SK-N-SH (cell line): Measurements from ENCODE around the gene OGFR. TPM values are rescaled to one million over a fixed set of nuclear protein-coding genes. Genes with fewer than 3 reads are reported as not detected.

ENCODE experiments used
- CTCF ChIA-PET: fragments of 300-600, 350-600 bp; formaldehyde crosslinking; extraction: SDS; loops from one replicate; lab custom pipeline; 2021; lab: Yijun Ruan, JAX
- POLR2A ChIA-PET: fragments of 350-600 bp; sonication (Branson Sonifier 250); formaldehyde crosslinking; extraction: SDS; loops from one replicate; lab custom pipeline; 2020; ENCODE audit warnings: antibody characterized with exemption, inconsistent platforms; lab: Yijun Ruan, JAX
- DNase-seq: peaks from one replicate; pipeline ENCODE4 v3.0.0; 2012
- H2AFZ ChIP-seq: fragments of 200-600 bp; sonication (generic); 2 replicates; pipeline ENCODE4 v1.8.1; 2016; ENCODE audit warnings: antibody characterized with exemption, mild to moderate bottlenecking, low read depth
- H3F3A ChIP-seq: fragments of 200-600 bp; sonication (generic); replicated peaks from 2 replicates; pipeline ENCODE3; 2016; ENCODE audit warnings: antibody characterized with exemption, mild to moderate bottlenecking; ENCODE audit not compliant: insufficient read depth
- H3K27ac ChIP-seq, 2 experiments: fragments of 200-500 bp in 1 of 2; fragments of 200-600 bp in 1 of 2; sonication (Bioruptor generic) in 1 of 2; sonication (generic), shearing (Covaris generic) in 1 of 2; 2 replicates each; pipeline versions ENCODE4 v1.5.1 to v1.6.1; 2014 to 2016; ENCODE audit warnings: low read depth in 2 of 2, inconsistent platforms in 1 of 2, low read length in 1 of 2, mild to moderate bottlenecking in 1 of 2, mixed read lengths in 1 of 2
- H3K27me3 ChIP-seq: fragments of 200-600 bp; sonication (generic), shearing (Covaris generic); 2 replicates; pipeline ENCODE4 v1.6.1; 2016; ENCODE audit warnings: mixed run types; ENCODE audit not compliant: insufficient read depth
- H3K36me3 ChIP-seq, 2 experiments: fragments of 200-500 bp in 1 of 2; fragments of 200-600 bp in 1 of 2; sonication (Bioruptor generic) in 1 of 2; sonication (generic) in 1 of 2; replicated peaks in 1 of 2; 2 replicates each; pipeline versions ENCODE3 to v1.5.1; 2014 to 2016; ENCODE audit warnings: low read length in 1 of 2, mild to moderate bottlenecking in 1 of 2; ENCODE audit not compliant: insufficient read depth in 2 of 2, control insufficient read depth in 1 of 2
- H3K4me1 ChIP-seq, 2 experiments: fragments of 200-500 bp in 1 of 2; fragments of 200-600 bp in 1 of 2; sonication (Bioruptor generic) in 1 of 2; sonication (generic), shearing (Covaris generic) in 1 of 2; 2 replicates each; pipeline versions ENCODE4 v1.5.1 to v1.6.1; 2014 to 2016; ENCODE audit warnings: low read depth in 1 of 2, low read length in 1 of 2, mixed run types in 1 of 2; ENCODE audit not compliant: insufficient read depth in 2 of 2, control insufficient read depth in 1 of 2
- H3K4me2 ChIP-seq: fragments of 200-600 bp; sonication (generic), shearing (Covaris generic); 2 replicates; pipeline ENCODE4 v1.6.1; 2017; ENCODE audit warnings: mixed run types
- H3K4me3 ChIP-seq, 2 experiments: fragments of 200-500 bp in 1 of 2; fragments of 200-600 bp in 1 of 2; sonication (Bioruptor generic) in 1 of 2; sonication (generic), shearing (Covaris generic) in 1 of 2; 2 replicates each; pipeline versions ENCODE4 v1.5.1 to v1.8.1; 2014 to 2016; ENCODE audit warnings: low read depth in 2 of 2, inconsistent platforms in 1 of 2, low read length in 1 of 2, mild to moderate bottlenecking in 1 of 2, mixed read lengths in 1 of 2, moderate library complexity in 1 of 2
- H3K79me2 ChIP-seq: fragments of 200-600 bp; sonication (generic); 2 replicates; pipeline ENCODE4 v1.8.1; 2017; ENCODE audit warnings: mild to moderate bottlenecking; ENCODE audit not compliant: insufficient read depth
- H3K9ac ChIP-seq: fragments of 200-600 bp; sonication (generic); 2 replicates; pipeline ENCODE4 v1.6.1; 2017; ENCODE audit warnings: mixed run types
- H3K9me2 ChIP-seq: fragments of 200-600 bp; sonication (generic); 2 replicates; pipeline ENCODE4 v1.6.1; 2017; ENCODE audit warnings: mixed run types
- H3K9me3 ChIP-seq: fragments of 200-600 bp; sonication (generic); 2 replicates; pipeline ENCODE4 v1.6.1; 2017; ENCODE audit warnings: mixed run types, mild to moderate bottlenecking, moderate library complexity
- H4K20me1 ChIP-seq: fragments of 200-600 bp; sonication (generic); 2 replicates; pipeline ENCODE4 v1.6.1; 2017; ENCODE audit warnings: mild to moderate bottlenecking, mixed run types; ENCODE audit not compliant: insufficient read depth
- EZH2phosphoT487 ChIP-seq: fragments of 200-600 bp; sonication (generic); IDR thresholded peaks from 2 replicates; pipeline ENCODE4 v1.6.1; 2017; ENCODE audit warnings: low read depth, mixed run types, mild to moderate bottlenecking, antibody characterized with exemption, moderate library complexity, borderline replicate concordance
- FOSL2 ChIP-seq: IDR thresholded peaks from 2 replicates; pipeline ENCODE4 v1.4.0; 2012; ENCODE audit warnings: low read depth, mild to moderate bottlenecking, moderate library complexity, borderline replicate concordance
- FOXJ3 ChIP-seq: sonication (generic); formaldehyde crosslinking; IDR thresholded peaks from 2 replicates; pipeline ENCODE4 v1.5.1; 2020; ENCODE audit warnings: mild to moderate bottlenecking, missing genetic modification reagents
- FOXM1 ChIP-seq: IDR thresholded peaks from 2 replicates; pipeline ENCODE4 v1.4.0; 2012; ENCODE audit warnings: low read depth, mild to moderate bottlenecking
- GABPA ChIP-seq: IDR thresholded peaks from 2 replicates; pipeline ENCODE4 v1.4.0; 2012; ENCODE audit warnings: low read depth, mild to moderate bottlenecking
- NFIC ChIP-seq: IDR thresholded peaks from 2 replicates; pipeline ENCODE4 v1.4.0; 2012; ENCODE audit warnings: borderline replicate concordance
- NRF1 ChIP-seq: IDR thresholded peaks from 2 replicates; pipeline ENCODE4 v1.6.1; 2012; ENCODE audit warnings: low read depth, mild to moderate bottlenecking, low read length
- POLR2AphosphoS5 ChIP-seq: IDR thresholded peaks from 2 replicates; pipeline ENCODE4 v1.6.1; 2012; ENCODE audit warnings: low read depth, low read length
- RXRA ChIP-seq: IDR thresholded peaks from 2 replicates; pipeline ENCODE4 v1.4.0; 2012; ENCODE audit warnings: low read depth, mild to moderate bottlenecking, borderline replicate concordance
- TAF1 ChIP-seq: IDR thresholded peaks from 2 replicates; pipeline ENCODE4 v1.6.1; 2012; ENCODE audit warnings: low read depth, mild to moderate bottlenecking, low read length, moderate library complexity, borderline replicate concordance
- TCF12 ChIP-seq: IDR thresholded peaks from 2 replicates; pipeline ENCODE4 v1.4.0; 2012
- TEAD4 ChIP-seq: IDR thresholded peaks from 2 replicates; pipeline ENCODE4 v1.4.0; 2012; ENCODE audit warnings: mild to moderate bottlenecking, borderline replicate concordance; ENCODE audit not compliant: insufficient read depth
- YY1 ChIP-seq: IDR thresholded peaks from 2 replicates; pipeline ENCODE4 v1.4.0; 2012; ENCODE audit warnings: low read depth, mild to moderate bottlenecking
- WGBS: methylation state at CpG from one replicate; pipeline ENCODE4 v1.1.6; 2017; ENCODE audit warnings: low lambda C conversion rate; 5-methylcytosine and 5-hydroxymethylcytosine counted together
- polyA plus RNA-seq, 3 experiments: library from polyadenylated mRNA; depleted of rRNA; stranded (reverse); fragments of >200 nt; gene quantifications; 2 replicates each; pipeline ENCODE4 v1.2.3, GENCODE V29; 2012
- TF ChIP-seq, protein P1 (sequence below): fragments of 200-600 bp; sonication (generic); IDR thresholded peaks from 2 replicates; pipeline ENCODE4 v1.6.1; 2017; ENCODE audit warnings: antibody characterized with exemption, mild to moderate bottlenecking, moderate library complexity
- TF ChIP-seq, protein P2 (sequence below): fragments of 150-350 bp; IDR thresholded peaks from 2 replicates; pipeline ENCODE4 v1.6.1; 2016; ENCODE audit warnings: mild to moderate bottlenecking, low read depth, low read length
- TF ChIP-seq, protein P3 (sequence below): IDR thresholded peaks from 2 replicates; pipeline ENCODE4 v1.6.1; 2012; ENCODE audit warnings: mild to moderate bottlenecking, low read depth, low read length, moderate library complexity

The OGFR gene
- polyA plus RNA-seq, 1 of the 3 experiments (the other 2 are of a cell fraction): 60.8 TPM

DNA sequence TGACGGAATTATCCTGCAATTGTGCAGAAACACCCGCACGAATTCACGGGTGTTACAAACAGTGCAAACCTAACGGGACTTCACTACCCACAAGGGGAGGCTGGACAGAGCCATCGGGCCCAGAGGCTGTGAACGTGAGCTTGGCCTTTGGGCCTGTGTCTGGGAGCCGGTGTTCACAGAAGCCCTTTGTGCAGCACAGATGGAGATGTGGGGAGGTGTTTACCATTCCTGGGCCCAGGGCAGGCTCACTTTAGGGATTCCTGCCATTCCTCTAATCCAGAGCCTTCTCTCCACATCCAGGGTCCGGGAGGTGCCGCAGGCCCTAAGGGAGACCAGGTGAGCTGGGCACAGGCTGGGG is 27.2 kb downstream of the OGFR start:
- DNase-seq: peak; percentile 17
- CTCF ChIA-PET: interaction anchor here (0.8 to 3.0 kb wide), 2 partner anchors 9 to 15 kb away, joined by 3 to 21 read pairs; no protein-coding TSS in a partner anchor
- Histone ChIP-seq H3K9ac (no peak overlapping the region), H3K27me3 (no peaks in the 10 kb centered on the region), H4K20me1 (no peaks in the 10 kb centered on the region), H3K4me1 (peaks cover 0 to 22% of the 10 kb centered on the region in 2 experiments; a peak in 1 of 4 replicates), H3K36me3 (no peaks in the 10 kb centered on the region), H3K9me2 (no peaks in the 10 kb centered on the region), H3K4me3 (no peak overlapping the region), H3K4me2 (no peak overlapping the region), H3K9me3 (no peaks in the 10 kb centered on the region), H3F3A (no peaks in the 10 kb centered on the region), H3K27ac (no peak overlapping the region; a peak in 1 of 4 replicates), H2AFZ (no peak overlapping the region), H3K79me2 (no peaks in the 10 kb centered on the region)
- TF ChIP-seq FOSL2 (no peak), FOXM1 (no peak), TCF12 (no peak), TEAD4 (no peak), RXRA (no peak), GABPA (no peak), YY1 (no peak), NFIC (no peak), TAF1 (no peak), FOXJ3 (CRISPR knock-in tag) (no peak), POLR2AphosphoS5 (no peak), EZH2phosphoT487 (no peak), NRF1 (no peak)
- TF ChIP-seq, protein P1, sequence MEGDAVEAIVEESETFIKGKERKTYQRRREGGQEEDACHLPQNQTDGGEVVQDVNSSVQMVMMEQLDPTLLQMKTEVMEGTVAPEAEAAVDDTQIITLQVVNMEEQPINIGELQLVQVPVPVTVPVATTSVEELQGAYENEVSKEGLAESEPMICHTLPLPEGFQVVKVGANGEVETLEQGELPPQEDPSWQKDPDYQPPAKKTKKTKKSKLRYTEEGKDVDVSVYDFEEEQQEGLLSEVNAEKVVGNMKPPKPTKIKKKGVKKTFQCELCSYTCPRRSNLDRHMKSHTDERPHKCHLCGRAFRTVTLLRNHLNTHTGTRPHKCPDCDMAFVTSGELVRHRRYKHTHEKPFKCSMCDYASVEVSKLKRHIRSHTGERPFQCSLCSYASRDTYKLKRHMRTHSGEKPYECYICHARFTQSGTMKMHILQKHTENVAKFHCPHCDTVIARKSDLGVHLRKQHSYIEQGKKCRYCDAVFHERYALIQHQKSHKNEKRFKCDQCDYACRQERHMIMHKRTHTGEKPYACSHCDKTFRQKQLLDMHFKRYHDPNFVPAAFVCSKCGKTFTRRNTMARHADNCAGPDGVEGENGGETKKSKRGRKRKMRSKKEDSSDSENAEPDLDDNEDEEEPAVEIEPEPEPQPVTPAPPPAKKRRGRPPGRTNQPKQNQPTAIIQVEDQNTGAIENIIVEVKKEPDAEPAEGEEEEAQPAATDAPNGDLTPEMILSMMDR: no peak
- TF ChIP-seq, protein P2, sequence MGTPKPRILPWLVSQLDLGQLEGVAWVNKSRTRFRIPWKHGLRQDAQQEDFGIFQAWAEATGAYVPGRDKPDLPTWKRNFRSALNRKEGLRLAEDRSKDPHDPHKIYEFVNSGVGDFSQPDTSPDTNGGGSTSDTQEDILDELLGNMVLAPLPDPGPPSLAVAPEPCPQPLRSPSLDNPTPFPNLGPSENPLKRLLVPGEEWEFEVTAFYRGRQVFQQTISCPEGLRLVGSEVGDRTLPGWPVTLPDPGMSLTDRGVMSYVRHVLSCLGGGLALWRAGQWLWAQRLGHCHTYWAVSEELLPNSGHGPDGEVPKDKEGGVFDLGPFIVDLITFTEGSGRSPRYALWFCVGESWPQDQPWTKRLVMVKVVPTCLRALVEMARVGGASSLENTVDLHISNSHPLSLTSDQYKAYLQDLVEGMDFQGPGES: no peak
- TF ChIP-seq, protein P3, sequence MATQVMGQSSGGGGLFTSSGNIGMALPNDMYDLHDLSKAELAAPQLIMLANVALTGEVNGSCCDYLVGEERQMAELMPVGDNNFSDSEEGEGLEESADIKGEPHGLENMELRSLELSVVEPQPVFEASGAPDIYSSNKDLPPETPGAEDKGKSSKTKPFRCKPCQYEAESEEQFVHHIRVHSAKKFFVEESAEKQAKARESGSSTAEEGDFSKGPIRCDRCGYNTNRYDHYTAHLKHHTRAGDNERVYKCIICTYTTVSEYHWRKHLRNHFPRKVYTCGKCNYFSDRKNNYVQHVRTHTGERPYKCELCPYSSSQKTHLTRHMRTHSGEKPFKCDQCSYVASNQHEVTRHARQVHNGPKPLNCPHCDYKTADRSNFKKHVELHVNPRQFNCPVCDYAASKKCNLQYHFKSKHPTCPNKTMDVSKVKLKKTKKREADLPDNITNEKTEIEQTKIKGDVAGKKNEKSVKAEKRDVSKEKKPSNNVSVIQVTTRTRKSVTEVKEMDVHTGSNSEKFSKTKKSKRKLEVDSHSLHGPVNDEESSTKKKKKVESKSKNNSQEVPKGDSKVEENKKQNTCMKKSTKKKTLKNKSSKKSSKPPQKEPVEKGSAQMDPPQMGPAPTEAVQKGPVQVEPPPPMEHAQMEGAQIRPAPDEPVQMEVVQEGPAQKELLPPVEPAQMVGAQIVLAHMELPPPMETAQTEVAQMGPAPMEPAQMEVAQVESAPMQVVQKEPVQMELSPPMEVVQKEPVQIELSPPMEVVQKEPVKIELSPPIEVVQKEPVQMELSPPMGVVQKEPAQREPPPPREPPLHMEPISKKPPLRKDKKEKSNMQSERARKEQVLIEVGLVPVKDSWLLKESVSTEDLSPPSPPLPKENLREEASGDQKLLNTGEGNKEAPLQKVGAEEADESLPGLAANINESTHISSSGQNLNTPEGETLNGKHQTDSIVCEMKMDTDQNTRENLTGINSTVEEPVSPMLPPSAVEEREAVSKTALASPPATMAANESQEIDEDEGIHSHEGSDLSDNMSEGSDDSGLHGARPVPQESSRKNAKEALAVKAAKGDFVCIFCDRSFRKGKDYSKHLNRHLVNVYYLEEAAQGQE: no peak
- 82% methylated on average over 6 of the region's 10 CpGs for WGBS
- POLR2A ChIA-PET: no interaction called here
